PC-3 (cell line): ENCODE data around the gene ADD1.
"Not testable (repeated sequence)": the region's sequence is repeated elsewhere in the genome, so short reads cannot be mapped to it uniquely, and the experiment has no call there.

Source experiments
- EZH2 ChIP-seq: fragments of 300-600 bp; sonication (generic); IDR thresholded peaks from one replicate; pipeline ENCODE4 v1.6.1; 2017; ENCODE audit warnings: antibody characterized with exemption, mild to moderate bottlenecking, low read length; ENCODE audit not compliant: unreplicated experiment
- EZH2phosphoT487 ChIP-seq: fragments of 300-600 bp; sonication (generic); IDR thresholded peaks from 2 replicates; pipeline ENCODE4 v1.6.1; 2018; ENCODE audit warnings: mild to moderate bottlenecking, antibody characterized with exemption, low read length, borderline replicate concordance
- TF ChIP-seq, protein P1 (sequence below): fragments of 300-600 bp; sonication (generic); conservative IDR thresholded peaks from 2 replicates; pipeline ENCODE4 v1.5.1; 2017; ENCODE audit warnings: antibody characterized with exemption, low read depth, mild to moderate bottlenecking, low read length

DNA sequence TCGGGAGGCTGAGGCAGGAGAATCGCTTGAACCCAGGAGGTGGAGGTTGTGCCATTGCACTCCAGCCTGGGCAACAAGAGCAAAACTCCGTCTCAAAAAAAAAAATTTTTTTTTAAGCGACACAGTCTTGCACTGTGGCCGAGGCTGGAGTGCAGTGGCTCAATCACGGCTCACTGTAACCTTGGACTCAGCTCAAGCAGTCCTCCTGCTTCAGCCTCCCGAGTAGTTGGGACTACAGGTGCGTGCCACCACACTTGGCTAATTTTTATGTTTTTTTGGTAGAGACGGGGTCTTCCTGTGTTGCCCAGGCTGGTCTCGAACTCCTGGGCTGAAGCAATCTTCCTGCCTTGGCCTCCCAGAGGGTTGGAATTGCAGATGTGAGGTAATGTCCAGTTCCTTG, 94.8 kb downstream of the ADD1 start:
- TF ChIP-seq, protein P1, sequence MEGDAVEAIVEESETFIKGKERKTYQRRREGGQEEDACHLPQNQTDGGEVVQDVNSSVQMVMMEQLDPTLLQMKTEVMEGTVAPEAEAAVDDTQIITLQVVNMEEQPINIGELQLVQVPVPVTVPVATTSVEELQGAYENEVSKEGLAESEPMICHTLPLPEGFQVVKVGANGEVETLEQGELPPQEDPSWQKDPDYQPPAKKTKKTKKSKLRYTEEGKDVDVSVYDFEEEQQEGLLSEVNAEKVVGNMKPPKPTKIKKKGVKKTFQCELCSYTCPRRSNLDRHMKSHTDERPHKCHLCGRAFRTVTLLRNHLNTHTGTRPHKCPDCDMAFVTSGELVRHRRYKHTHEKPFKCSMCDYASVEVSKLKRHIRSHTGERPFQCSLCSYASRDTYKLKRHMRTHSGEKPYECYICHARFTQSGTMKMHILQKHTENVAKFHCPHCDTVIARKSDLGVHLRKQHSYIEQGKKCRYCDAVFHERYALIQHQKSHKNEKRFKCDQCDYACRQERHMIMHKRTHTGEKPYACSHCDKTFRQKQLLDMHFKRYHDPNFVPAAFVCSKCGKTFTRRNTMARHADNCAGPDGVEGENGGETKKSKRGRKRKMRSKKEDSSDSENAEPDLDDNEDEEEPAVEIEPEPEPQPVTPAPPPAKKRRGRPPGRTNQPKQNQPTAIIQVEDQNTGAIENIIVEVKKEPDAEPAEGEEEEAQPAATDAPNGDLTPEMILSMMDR: not testable (repeated sequence)
- TF ChIP-seq EZH2, EZH2phosphoT487: not testable (repeated sequence)
